ENCODE data around the gene SNX11.
A peak's percentile ranks its signal among the peaks of the same experiment; 100 is the strongest.
"Not testable (repeated sequence)": the region's sequence is repeated elsewhere in the genome, so short reads cannot be mapped to it uniquely, and the experiment has no call there.

Gene SNX11, protein sequence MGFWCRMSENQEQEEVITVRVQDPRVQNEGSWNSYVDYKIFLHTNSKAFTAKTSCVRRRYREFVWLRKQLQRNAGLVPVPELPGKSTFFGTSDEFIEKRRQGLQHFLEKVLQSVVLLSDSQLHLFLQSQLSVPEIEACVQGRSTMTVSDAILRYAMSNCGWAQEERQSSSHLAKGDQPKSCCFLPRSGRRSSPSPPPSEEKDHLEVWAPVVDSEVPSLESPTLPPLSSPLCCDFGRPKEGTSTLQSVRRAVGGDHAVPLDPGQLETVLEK

DNA sequence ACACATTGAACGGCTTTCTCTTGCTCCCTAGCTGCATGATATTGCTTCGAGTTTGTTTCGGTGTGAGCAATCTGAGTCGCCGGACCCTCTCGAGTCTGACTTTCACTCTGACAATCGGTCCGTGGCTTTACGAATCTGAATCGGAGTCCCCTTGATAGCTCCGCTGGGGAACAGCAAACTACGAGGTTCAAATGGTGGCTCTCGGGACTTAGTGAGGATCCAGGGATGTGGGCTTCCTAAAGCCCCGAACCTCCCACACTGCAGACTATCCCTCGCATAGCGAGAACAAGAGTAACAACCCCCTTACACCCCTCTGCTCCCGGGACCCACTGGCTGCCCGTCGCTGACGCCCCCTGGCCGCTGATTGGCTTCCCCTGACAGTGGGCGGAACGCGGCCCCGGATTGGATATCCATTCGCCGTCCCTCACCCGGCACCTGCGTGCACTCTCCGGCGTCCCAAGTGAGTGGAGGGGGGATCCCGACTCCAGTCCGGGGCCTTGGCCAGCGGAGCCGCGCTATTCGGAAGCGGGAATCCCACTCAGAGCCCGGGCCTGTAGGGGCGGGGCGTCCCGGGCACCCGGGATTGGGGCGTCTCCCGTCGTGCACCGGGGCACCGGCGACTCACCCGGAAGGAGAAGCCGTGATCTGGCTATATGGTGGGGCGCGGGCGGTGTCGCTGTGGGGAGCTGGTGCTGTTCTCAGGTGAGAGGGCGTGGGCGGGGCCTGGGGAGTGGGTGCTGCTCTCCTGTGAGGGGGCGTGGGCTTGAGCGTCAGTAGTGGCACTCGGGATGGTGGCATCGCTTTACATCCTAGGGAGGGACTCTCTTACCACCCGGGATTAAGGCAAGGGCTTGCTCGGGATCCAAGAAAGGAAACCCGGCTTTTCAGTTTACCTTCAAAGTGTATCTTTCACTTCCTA, at the start of gene SNX11:
Gene SNX11 (plus strand): TSS at position 630 of the 919 bp plus-strand sequence. CDS start 4,278 bp downstream, outside the sequence.
- peak; percentile 94 for DNase-seq (ENCODE audit: low read depth, low spot score)

DNA sequence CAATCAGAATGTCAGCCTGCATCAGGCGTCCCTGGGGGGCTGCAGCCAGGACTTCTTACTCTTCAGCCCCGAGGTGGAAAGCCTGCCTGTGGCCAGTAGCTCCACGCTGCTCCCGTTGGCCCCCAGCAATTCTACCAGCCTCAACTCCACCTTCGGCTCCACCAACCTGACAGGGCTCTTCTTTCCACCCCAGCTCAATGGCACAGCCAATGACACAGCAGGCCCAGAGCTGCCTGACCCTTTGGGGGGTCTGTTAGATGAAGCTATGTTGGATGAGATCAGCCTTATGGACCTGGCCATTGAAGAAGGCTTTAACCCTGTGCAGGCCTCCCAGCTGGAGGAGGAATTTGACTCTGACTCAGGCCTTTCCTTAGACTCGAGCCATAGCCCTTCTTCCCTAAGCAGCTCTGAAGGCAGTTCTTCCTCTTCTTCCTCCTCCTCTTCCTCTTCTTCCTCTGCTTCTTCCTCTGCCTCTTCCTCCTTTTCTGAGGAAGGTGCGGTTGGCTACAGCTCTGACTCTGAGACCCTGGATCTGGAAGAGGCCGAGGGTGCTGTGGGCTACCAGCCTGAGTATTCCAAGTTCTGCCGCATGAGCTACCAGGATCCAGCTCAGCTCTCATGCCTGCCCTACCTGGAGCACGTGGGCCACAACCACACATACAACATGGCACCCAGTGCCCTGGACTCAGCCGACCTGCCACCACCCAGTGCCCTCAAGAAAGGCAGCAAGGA, 49.0 kb upstream of the SNX11 start:
- no peak for DNase-seq (ENCODE audit: low read depth, low spot score)

DNA sequence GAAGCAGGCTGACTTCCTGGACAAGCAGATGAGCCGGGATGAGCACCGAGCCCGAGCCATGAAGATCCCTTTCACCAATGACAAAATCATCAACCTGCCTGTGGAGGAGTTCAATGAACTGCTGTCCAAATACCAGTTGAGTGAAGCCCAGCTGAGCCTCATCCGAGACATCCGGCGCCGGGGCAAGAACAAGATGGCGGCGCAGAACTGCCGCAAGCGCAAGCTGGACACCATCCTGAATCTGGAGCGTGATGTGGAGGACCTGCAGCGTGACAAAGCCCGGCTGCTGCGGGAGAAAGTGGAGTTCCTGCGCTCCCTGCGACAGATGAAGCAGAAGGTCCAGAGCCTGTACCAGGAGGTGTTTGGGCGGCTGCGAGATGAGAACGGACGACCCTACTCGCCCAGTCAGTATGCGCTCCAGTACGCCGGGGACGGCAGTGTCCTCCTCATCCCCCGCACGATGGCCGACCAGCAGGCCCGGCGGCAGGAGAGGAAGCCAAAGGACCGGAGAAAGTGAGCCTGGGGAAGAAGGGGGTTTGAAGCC, 48.4 kb upstream of the SNX11 start:
- no peak for DNase-seq (ENCODE audit: low read depth, low spot score)

DNA sequence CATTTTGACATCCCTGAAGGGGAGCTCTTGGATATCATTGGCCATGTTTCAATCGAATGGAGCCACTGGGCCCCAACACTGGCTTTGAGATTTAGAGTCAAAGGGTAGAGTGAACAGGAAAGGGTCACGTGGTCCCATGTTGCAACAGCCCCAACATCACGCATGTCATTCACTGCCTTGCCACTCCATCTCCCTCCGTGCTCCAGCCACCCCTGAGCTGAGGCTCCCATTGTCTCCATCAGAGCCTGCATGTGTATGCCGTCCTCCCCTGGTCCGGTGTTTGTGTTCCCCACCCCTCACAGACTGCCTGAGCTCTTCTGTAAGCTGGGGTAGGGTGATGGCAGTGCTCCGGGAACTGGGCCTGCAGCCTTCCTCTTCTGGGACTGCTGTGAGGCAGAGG, 47.3 kb upstream of the SNX11 start:
- no peak for DNase-seq (ENCODE audit: low read depth, low spot score)

DNA sequence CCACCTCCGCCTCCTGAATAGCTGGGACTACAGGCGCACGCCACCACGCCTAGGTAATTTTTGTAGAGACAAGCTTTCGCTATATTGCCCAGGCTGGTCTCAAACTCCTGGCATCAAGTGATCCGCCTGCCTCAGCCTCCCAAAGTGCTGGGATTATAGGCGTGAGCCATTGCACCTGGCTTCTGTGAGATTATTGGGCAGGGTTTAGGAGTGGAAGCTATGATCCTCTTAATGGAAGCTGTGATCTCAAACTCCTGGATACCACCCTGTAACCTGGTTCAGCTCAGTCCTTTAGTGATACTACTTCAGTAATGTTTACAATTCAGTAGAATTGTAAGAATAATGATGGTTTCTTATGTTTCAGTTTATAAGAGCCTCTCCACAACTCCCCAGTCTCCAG, 45.3 kb upstream of the SNX11 start:
- no peak for DNase-seq (ENCODE audit: low read depth, low spot score)

DNA sequence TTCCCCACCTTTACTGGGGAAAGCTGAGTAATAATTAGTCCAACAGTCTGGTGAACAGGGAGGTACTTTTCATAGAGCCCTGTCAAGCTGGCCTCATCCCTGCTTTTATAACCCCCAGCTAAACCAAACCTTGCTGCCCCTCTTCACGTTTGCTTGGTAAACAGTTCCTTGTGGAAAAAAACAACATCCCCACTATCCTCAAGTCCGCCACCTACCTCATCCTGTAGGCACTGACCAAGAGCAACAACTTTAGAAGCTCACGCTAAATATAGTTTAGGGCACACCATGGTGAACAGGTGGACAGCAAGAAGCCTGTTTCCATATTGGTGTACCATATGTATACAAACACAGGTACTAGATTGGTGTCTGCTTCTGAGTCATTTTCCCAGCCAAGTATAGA, 42.9 kb upstream of the SNX11 start:
- DNase-seq (ENCODE audit: low read depth, low spot score), result no peak

DNA sequence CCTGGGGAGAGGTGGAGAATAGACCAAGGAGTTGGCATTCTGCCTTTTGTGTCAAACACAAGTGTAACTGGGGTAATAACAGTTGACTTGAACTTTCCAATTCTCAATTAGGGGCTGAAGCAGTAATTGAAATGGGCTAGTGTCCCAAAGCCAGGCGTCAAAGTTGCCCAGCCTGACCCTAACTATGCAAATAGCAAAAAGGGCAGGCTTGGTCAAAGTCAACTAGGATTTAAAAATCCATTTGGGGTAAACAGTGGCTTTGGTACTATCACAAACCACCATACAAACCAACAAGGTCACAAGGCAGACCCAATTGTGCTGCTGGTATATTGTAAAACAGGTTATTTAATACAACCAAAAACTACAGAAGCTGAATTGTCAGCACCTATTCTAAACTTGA, 41.4 kb upstream of the SNX11 start:
- DNase-seq (ENCODE audit: low read depth, low spot score), result no peak

DNA sequence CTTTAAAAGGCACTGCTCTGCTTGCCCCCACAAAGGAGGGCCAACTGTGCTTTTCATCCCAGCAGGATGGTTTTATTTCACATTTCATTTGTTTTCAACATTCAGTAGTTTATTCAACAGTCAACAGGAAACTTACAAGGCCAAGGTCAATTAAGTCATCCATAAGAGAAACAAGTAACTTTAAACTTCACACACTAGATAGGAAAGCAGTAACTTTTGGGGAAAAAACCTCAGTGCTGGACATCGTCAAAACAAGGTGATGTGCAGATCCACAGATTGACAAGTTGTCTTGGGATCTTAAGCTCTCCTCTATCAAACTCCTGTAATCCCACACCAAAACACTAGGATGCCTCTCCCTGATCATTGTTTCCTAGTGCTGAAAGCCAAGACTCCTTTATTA, 40.9 kb upstream of the SNX11 start:
- no peak for DNase-seq (ENCODE audit: low read depth, low spot score)

DNA sequence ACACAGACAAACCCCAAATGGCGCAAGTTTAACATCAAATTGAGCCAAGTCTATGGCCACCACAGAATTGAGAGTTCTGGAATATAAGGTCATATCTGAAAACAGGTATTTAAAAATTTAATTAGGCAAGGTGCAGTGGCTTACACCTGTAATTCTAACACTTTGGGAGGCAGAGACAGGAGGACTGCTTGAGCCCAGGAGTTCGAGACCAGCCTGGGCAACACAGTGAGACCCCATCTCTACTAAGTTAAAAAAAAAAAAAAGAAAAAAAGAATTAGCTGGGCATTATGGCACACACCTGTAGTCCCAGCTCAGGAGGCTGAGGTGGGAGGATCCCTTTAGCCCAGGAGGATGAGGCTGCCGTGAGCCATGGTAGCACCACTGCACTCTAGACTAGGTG, 40.3 kb upstream of the SNX11 start:
- no peak for DNase-seq (ENCODE audit: low read depth, low spot score)

DNA sequence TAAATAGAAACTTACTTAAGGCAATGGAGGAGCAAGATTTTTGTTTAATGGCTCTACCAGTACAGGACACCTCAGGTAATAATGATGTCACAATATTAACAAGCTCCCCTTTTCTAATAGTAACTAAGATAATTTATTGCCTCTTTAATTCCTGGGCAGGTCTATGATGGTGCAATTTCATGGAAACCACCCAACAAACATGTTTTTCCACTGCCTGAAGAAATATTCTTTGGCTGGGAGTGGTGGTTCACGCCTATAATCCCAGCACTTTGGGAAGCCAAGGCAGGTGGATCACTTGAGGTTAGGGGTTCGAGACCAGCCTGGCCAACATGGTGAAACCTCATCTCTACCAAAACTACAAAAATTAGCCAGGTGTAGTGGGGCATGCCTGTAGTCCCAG, 39.8 kb upstream of the SNX11 start:
- DNase-seq (ENCODE audit: low read depth, low spot score), result not testable (repeated sequence)

DNA sequence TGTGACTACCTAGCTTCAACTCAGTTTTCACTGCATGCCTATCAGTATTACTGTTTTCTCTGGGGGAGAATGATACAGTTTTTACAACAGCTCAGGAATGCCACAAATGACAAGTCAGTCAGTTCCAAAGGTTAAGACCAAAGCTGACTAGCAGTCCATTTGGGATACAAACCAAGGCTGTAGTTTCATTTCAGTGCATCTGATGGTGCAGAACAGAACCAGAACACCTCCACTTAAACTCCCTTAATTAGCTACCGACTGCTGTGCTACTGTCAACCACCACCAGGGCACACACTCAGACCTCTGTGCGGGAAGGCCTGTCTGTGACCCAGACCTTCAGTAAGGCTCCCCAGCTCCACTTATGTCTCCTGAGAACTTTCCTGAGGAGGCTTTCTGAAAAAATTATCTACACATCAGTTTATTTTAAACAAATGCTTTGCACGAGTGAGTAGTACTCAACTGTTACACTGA, 39.0 kb upstream of the SNX11 start:
- peak; percentile 45 for DNase-seq (ENCODE audit: low read depth, low spot score)

DNA sequence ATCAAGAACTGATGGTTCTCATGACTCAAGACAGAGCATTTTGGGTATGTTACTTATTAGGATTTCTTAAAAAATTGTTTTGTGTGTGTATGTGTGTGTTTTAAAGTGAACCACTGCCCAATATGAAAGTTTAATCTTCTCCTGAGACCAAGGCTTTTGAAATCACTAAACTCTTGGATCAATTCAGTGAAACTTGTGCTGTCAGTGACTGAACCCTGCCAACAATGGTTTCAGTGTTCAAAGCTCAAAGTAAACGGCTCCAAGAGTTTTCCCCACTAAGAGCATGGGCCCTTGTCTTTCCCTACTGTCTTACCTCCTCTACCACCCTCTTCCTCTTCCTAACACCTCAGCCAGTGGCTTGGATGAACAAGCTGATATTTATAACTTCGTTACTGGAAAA, 37.4 kb upstream of the SNX11 start:
- no peak for DNase-seq (ENCODE audit: low read depth, low spot score)

DNA sequence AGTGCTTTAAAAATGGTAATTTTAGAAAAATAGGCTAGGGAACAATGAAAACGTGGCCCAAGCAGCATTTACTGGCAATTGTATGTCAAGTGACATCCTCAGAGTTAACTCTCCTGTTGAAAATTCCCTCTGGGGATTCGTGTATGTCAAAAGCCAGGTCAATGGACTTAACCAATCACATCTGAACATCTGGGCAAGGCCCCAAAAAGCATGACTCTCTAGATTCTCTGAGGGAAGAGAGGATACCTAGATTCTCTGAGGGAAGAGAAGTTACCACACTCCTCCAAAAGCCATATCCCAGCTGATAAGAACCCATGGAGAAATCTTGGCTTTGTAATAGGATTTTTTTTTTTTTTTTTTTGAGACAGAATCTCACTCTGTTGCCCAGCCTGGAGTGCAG, 35.9 kb upstream of the SNX11 start:
- no peak for DNase-seq (ENCODE audit: low read depth, low spot score)

DNA sequence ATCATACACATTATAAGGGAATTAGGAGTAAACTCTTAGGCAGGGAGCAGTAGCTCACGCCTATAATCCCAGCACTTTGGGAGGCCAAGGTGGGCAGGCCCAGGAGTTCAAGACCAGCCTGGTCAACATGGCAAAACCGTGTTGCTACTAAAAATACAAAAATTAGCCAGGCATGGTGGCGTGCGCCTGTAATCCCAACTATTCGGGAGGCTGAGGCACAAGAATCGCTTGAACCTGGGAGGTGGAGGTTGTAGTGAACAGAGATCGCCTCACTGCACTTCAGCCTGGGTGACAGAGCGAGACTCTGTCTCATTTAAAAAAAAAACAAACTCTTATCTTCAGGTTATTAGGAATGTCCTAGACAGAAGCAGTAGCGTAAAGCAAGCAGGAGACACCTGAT, 34.8 kb upstream of the SNX11 start:
- not testable (repeated sequence) for DNase-seq (ENCODE audit: low read depth, low spot score)

DNA sequence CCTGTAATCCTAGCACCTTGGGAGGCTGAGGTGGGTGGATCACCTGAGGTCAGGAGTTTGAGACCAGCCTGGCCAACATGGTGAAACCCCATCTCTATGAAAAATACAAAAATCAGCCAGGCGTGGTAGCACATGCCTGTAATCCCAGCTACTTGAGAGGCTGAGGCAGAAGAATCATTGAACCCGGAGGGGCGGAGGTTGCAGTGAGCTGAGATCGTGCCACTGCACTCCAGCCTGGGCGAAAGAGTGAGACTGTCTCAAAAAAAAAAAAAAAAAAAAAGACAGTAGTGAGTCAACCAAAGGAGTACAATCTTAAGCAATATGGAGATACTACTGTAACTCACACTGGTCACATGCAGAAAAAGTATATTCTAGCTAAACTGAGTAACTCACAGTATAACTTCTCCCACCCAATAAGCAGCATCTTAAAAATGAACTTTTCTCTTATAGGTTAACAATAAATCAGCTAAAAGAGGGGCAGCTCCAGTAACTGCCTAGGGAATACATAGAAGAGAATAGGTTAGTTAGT, 33.9 kb upstream of the SNX11 start:
- DNase-seq (ENCODE audit: low read depth, low spot score), result not testable (repeated sequence)

DNA sequence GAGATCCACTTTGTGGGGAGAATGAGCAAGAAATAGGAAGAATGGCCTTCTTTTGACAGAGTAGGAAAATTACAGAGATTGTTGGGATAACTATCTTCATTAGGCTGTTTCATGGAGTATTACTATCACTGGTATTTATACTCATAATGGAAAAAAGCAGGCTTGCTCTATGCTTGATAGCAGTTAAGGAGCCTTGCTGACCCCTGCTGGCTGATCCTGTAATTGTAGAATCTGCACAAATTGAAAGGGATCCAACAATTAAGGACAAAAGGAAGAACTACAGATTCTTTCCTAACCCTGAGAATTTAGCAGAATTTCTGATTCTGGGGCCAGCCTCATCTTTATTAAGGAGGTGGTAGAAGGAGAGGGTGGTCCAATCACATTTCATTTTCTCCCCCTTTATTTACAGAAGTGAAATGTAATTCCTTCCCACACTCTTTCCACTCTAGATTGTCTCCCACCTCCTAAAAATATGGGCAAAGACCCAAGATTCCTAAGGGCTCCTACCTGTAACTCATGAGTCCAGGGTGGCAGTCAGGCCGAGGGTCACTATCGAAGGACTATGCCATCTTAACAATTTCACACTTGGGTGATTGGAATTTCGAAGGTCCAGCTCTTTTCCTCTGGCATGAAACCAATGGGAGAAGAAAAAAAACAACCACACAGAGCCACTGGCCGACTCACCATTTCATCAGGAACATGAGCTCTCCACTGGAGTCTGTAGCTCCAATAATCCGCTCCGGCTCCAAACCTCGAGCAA, 33.1 kb upstream of the SNX11 start:
- DNase-seq (ENCODE audit: low read depth, low spot score), result peak; percentile 35

DNA sequence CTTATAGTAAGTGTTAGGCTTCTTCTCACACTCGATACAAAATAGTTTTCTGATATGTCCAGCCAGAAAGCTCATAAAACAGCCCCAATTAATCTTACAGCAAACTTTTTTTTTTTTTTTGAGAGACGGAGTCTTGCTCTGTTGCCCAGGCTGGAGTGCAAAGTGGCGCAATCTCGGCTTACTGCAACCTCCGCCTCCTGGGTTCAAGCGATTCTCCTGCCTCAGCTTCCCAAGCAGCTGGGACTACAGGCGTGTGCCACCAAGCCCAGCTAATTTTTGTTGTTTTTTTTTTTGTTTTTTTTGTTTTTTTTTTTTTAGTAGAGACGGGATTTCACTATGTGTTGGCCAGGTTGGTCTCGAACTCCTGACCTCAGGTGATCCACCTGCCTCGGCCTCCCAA, 30.4 kb upstream of the SNX11 start:
- not testable (repeated sequence) for DNase-seq (ENCODE audit: low read depth, low spot score)

DNA sequence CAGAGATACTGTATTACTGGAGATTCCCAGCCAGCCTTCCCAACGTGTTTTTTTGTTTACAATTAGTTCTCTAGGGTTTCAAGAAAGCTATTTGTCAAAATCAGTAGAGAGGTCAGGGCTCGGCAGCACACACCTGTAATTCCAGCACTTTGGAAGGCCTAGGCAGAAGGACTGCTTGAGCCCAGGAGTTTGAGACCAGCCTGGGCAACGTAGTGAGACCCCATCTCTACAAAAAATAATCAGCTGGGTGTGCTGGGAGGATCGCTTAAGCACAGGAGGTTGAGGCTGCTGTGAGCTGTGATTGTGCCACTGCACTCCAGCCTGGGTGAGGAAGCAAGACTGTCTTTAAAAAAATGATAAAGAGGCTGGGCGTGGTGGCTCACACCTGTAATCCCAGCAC, 25.7 kb upstream of the SNX11 start:
- no peak for DNase-seq (ENCODE audit: low read depth, low spot score)

DNA sequence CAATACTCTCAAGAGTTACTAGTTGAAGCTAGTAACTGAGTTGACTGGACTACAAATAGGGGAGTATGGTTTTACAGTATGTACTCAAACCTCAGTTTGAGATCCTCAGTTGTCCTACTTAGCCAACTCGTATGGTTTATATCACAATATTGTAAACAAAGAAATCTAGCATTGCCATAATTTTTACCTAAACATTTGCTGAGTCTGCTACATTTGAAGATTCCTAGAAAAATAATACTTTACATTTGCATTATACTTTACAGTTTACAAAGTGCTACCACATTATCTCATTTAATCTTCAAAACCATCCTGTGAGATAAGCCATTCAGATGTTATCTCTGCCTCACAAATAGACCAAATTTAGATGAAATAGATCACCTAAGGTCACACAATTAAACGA, 22.6 kb upstream of the SNX11 start:
- no peak for DNase-seq (ENCODE audit: low read depth, low spot score)

DNA sequence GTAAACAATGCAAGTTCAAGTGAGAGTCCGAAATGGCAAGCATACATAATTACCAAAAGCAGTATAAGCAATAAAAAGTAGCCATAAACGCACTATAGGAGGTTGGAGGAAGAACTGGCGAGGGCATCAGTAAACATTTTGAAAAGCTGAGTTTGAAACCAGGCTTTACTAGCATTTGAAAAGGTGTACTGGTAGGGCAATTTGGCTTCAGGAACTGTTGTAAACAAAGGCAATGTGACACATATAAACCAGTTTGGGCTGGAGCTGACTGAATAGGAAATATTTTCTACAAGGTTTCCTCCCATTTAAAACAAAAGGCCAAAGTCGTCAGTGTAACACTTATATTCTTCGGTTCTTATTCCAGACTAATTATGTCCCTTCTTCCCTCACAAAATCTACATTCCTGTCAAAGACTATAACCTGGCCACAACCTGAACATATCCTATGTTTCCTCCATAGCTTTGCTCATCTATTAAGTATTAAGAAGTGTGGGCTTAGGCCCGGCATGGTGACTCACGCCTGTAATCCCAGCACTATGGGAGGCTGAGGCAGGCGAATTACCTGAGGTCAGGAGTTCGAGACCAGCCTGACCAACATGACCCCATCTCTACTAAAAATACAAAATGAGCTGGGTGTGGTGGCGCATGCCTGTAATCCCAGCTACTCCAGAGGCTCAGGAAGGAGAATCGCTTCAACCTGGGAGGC, 14.1 kb upstream of the SNX11 start:
- DNase-seq (ENCODE audit: low read depth, low spot score), result no peak

All from ELF-1 (cell line).